Measurements from ENCODE around the gene IKZF5.

DNA sequence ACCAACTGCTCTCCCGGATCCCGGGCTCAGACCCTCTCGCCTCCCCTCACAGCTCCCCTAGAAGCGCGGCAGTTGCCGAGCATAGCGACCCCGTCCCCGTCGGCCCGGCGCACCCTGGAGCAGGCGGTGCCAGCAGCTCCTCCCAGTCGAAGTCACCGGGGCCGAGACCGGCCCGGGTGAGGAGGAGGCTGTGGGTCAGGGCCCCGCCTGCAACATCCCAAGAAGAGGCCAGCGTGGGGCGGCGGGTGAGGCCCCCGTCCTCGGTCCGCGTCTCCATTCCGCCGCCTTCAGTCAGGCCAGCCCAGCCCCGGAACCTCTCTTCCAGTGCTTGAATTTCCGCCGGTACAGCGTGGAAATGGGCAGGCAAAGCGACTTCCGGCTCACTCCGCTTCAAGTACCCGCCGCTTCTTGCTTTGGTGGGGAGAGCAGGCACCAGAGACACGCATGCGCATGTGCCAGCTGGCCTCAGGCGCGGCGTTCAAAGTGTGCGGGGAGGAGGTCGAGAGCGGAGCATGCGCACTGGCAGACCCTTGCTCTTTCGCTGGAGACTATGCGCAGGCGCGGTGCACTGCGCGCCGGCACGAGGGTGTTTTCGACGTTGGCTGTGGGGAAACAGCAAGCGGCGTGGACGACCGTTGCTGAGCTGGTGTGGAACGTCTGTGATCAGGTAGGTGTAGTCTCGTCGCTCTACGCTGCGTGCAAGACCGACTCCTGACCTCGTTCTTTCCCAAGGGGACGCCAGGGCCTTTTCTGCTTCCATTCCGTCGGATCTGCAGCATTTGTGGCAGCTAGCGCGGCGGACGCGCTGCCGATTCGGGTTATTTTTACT lies 54.5 kb downstream of the IKZF5 start, which contains the start of gene C10orf88:
- TF ChIP-seq, protein P1, sequence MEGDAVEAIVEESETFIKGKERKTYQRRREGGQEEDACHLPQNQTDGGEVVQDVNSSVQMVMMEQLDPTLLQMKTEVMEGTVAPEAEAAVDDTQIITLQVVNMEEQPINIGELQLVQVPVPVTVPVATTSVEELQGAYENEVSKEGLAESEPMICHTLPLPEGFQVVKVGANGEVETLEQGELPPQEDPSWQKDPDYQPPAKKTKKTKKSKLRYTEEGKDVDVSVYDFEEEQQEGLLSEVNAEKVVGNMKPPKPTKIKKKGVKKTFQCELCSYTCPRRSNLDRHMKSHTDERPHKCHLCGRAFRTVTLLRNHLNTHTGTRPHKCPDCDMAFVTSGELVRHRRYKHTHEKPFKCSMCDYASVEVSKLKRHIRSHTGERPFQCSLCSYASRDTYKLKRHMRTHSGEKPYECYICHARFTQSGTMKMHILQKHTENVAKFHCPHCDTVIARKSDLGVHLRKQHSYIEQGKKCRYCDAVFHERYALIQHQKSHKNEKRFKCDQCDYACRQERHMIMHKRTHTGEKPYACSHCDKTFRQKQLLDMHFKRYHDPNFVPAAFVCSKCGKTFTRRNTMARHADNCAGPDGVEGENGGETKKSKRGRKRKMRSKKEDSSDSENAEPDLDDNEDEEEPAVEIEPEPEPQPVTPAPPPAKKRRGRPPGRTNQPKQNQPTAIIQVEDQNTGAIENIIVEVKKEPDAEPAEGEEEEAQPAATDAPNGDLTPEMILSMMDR (IDR thresholded peaks at IDR 0.05) = no peak
- TF ChIP-seq POLR2A (IDR thresholded peaks at IDR 0.05) = no peak

All from lower leg skin (tissue), 3 donors.